ENCODE results near the gene TAAR2. TPM values are rescaled to one million over a fixed set of nuclear protein-coding genes. Genes with fewer than 3 reads are reported as not detected.

Gene TAAR2
- total RNA-seq, 4 donors from 2014 or later, result not detected

GRCh38 chr6:132587424-132587823 lies 36.7 kb downstream of the TAAR2 start:
- intact Hi-C loops (cut with DNase I; ENCODE audit: low total_unique reads), result no loop called here
- TF ChIP-seq, protein P1, sequence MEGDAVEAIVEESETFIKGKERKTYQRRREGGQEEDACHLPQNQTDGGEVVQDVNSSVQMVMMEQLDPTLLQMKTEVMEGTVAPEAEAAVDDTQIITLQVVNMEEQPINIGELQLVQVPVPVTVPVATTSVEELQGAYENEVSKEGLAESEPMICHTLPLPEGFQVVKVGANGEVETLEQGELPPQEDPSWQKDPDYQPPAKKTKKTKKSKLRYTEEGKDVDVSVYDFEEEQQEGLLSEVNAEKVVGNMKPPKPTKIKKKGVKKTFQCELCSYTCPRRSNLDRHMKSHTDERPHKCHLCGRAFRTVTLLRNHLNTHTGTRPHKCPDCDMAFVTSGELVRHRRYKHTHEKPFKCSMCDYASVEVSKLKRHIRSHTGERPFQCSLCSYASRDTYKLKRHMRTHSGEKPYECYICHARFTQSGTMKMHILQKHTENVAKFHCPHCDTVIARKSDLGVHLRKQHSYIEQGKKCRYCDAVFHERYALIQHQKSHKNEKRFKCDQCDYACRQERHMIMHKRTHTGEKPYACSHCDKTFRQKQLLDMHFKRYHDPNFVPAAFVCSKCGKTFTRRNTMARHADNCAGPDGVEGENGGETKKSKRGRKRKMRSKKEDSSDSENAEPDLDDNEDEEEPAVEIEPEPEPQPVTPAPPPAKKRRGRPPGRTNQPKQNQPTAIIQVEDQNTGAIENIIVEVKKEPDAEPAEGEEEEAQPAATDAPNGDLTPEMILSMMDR (IDR thresholded peaks at IDR 0.05), result no peak
- no peak for TF ChIP-seq POLR2A (IDR thresholded peaks at IDR 0.05)
- DNase-seq, result no peak

DNA sequence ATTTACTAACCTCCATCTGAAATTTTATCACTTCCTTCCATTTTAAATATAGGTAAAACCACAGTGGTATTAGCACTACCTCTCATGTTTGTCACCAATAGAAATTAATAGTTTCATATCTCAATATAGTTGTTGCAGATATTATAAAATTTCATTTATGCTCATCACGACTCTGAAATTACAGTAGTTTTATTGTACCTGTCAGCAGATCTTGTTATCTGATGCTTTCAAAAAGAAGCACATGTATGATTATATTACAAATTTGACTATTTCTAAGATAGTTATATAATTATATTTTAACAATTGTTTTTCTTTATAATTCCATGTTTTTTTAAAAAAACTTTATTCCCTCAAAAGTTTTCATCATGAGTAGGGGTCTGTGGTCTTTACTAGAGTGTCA lies 39.4 kb downstream of the TAAR2 start:
- no peaks in the 10 kb centered on the region for H3K4me1 ChIP-seq
- H3K9me3 ChIP-seq, result no peaks in the 10 kb centered on the region
- no peak for DNase-seq
- H3K27me3 ChIP-seq, result no peaks in the 10 kb centered on the region
- no peaks in the 10 kb centered on the region for H3K36me3 ChIP-seq
- no peak for TF ChIP-seq POLR2A (IDR thresholded peaks at IDR 0.05)
- intact Hi-C loops (cut with DNase I; ENCODE audit: low total_unique reads), result no loop called here
- H3K27ac ChIP-seq, result no peak overlapping the region
- no peak overlapping the region for H3K4me3 ChIP-seq

More at GRCh38 chr6:132587424-132587823, 36.7 kb downstream of the TAAR2 start:
- Histone ChIP-seq H3K27ac (no peak overlapping the region), H3K27me3 (no peaks in the 10 kb centered on the region), H3K4me3 (no peak overlapping the region), H3K9me3 (no peaks in the 10 kb centered on the region), H3K36me3 (no peaks in the 10 kb centered on the region), H3K4me1 (no peaks in the 10 kb centered on the region)

DNA sequence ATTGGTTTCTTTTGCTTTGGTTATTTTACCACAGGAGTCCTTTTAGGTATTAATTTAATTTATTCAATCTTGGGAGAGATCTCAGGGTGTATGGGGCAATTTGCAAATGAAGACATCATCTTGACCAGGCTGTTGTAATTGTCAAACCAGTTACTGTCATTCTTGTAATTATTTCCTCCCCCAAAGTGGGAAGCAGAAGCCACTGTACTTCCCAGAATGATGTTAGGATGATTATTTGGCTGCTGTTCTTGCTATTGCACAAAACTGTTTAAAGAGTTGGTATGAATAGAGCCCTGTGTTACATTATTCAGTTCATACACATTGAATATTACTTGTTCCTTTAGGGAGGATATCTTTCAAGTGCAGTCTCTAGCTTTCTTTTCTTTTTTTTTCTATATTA lies 52.3 kb downstream of the TAAR2 start:
- intact Hi-C loops (cut with DNase I; ENCODE audit: low total_unique reads), result no loop called here
- TF ChIP-seq, protein P1 (IDR thresholded peaks at IDR 0.05), result no peak
- no peak for TF ChIP-seq POLR2A (IDR thresholded peaks at IDR 0.05)
- no peak overlapping the region for H3K27ac ChIP-seq

DNA sequence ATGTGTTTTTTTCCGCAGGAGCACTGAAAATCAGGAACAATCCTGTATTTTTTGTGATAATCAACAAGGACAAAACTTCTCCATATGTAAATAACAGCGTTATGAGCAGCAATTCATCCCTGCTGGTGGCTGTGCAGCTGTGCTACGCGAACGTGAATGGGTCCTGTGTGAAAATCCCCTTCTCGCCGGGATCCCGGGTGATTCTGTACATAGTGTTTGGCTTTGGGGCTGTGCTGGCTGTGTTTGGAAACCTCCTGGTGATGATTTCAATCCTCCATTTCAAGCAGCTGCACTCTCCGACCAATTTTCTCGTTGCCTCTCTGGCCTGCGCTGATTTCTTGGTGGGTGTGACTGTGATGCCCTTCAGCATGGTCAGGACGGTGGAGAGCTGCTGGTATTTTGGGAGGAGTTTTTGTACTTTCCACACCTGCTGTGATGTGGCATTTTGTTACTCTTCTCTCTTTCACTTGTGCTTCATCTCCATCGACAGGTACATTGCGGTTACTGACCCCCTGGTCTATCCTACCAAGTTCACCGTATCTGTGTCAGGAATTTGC lies 53.8 kb downstream of the TAAR2 start, which contains the start of gene TAAR6:
TSS of gene TAAR6 (plus strand) at position 102 of the 557 bp plus-strand sequence. CDS start at position 102, 0 bp downstream.
- Histone ChIP-seq H3K4me3 (no peak within 1 kb of the TSS), H3K9me3 (no peaks in the 10 kb centered on the region), H3K27me3 (no peaks in the 10 kb centered on the region), H3K27ac (no peak within 1 kb of the TSS), H3K4me1 (no peaks in the 10 kb centered on the region), H3K36me3 (no peaks in the 10 kb centered on the region)
- intact Hi-C loops (cut with DNase I; ENCODE audit: low total_unique reads), result no loop called here
- TF ChIP-seq, protein P1 (IDR thresholded peaks at IDR 0.05), result no peak
- no peak for TF ChIP-seq POLR2A (IDR thresholded peaks at IDR 0.05)
- no peak for DNase-seq

More for the DNA sequence above, 52.3 kb downstream of the TAAR2 start:
- H3K27me3 ChIP-seq, result no peaks in the 10 kb centered on the region
- H3K4me3 ChIP-seq, result no peak overlapping the region
- no peak for DNase-seq
- no peaks in the 10 kb centered on the region for H3K9me3 ChIP-seq
- H3K36me3 ChIP-seq, result no peaks in the 10 kb centered on the region
- no peaks in the 10 kb centered on the region for H3K4me1 ChIP-seq

DNA sequence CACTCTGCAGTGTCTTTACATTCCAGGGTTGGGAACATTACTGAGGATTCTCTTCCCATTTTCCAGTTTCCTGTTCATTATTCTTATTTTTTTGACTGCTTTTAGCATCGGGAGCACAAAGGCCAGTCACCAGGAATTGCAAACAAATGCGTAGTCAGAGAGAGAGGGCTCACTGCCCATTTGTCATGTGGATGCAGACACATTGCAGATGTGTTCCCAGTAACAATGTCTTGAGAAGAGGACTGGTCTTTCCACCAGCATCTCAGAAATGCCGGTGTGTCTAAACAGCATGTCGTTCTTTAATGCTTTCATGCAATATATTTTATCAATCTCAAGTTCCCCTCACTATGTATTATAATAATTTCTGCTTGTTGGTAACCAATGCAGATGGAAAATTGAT lies 54.9 kb downstream of the TAAR2 start:
- Histone ChIP-seq H3K4me3 (no peak overlapping the region), H3K9me3 (no peaks in the 10 kb centered on the region), H3K27ac (no peak overlapping the region), H3K4me1 (no peaks in the 10 kb centered on the region), H3K36me3 (no peaks in the 10 kb centered on the region), H3K27me3 (no peaks in the 10 kb centered on the region)
- no peak for TF ChIP-seq POLR2A (IDR thresholded peaks at IDR 0.05)
- TF ChIP-seq, protein P1 (IDR thresholded peaks at IDR 0.05), result no peak
- no peak for DNase-seq
- intact Hi-C loops (cut with DNase I; ENCODE audit: low total_unique reads), result no loop called here

- Histone ChIP-seq H3K27me3 (no peaks in the 10 kb centered on the region), H3K27ac (no peak overlapping the region), H3K9me3 (no peaks in the 10 kb centered on the region), H3K4me1 (no peaks in the 10 kb centered on the region), H3K36me3 (no peaks in the 10 kb centered on the region), H3K4me3 (no peak overlapping the region)
- no peak for DNase-seq
- intact Hi-C loops (cut with DNase I; ENCODE audit: low total_unique reads), result no loop called here
- TF ChIP-seq, protein P1 (IDR thresholded peaks at IDR 0.05), result no peak
- TF ChIP-seq POLR2A (IDR thresholded peaks at IDR 0.05), result no peak
Measured at GRCh38 chr6:132568611-132569010, 55.5 kb downstream of the TAAR2 start.
